ENCODE data around the gene PPP2R5B.

The PPP2R5B gene

GRCh38 chr11:64908766-64909165, 15.7 kb upstream of the PPP2R5B start:
- DNase-seq (ENCODE audit: low spot score), result no peak

GRCh38 chr11:64909653-64910343, 14.7 kb upstream of the PPP2R5B start:
- DNase-seq (ENCODE audit: low spot score), result no peak

GRCh38 chr11:64910451-64911093, 13.9 kb upstream of the PPP2R5B start:
- no peak for DNase-seq (ENCODE audit: low spot score)

GRCh38 chr11:64911142-64911541, 13.3 kb upstream of the PPP2R5B start:
- no peak for DNase-seq (ENCODE audit: low spot score)

GRCh38 chr11:64911689-64912088, 12.8 kb upstream of the PPP2R5B start:
- no peak for DNase-seq (ENCODE audit: low spot score)

GRCh38 chr11:64913171-64913727, 11.2 kb upstream of the PPP2R5B start:
- DNase-seq (ENCODE audit: low spot score), result no peak

GRCh38 chr11:64914123-64914522, 10.4 kb upstream of the PPP2R5B start:
- DNase-seq (ENCODE audit: low spot score), result no peak

GRCh38 chr11:64915376-64915887, 9.1 kb upstream of the PPP2R5B start:
- DNase-seq (ENCODE audit: low spot score), result no peak

GRCh38 chr11:64916040-64916774, 8.3 kb upstream of the PPP2R5B start:
- DNase-seq (ENCODE audit: low spot score), result peak; percentile 39

- peak; percentile 99 for DNase-seq (ENCODE audit: low spot score)
These were observed 7.5 kb upstream of the PPP2R5B start, which contains the start of gene ATG2A for GRCh38 chr11:64916775-64917662. TSS of gene ATG2A (minus strand) at chr11:64917209. CDS start at chr11:64917135, 74 bp downstream.

GRCh38 chr11:64917663-64917995, 6.9 kb upstream of the PPP2R5B start:
- DNase-seq (ENCODE audit: low spot score), result no peak

GRCh38 chr11:64918017-64918416, 6.5 kb upstream of the PPP2R5B start:
- DNase-seq (ENCODE audit: low spot score), result no peak

- no peak for DNase-seq (ENCODE audit: low spot score)
These were observed 4.9 kb upstream of the PPP2R5B start for GRCh38 chr11:64919627-64920026.

- no peak for DNase-seq (ENCODE audit: low spot score)
These were observed 4.4 kb upstream of the PPP2R5B start for GRCh38 chr11:64920124-64920523.

GRCh38 chr11:64921384-64921783, 3.1 kb upstream of the PPP2R5B start:
- no peak for DNase-seq (ENCODE audit: low spot score)

- DNase-seq (ENCODE audit: low spot score), result no peak
These were observed 1.3 kb upstream of the PPP2R5B start for GRCh38 chr11:64923151-64923661.

GRCh38 chr11:64924910-64925284, 408 bp downstream of the PPP2R5B start:
- no peak for DNase-seq (ENCODE audit: low spot score)

- no peak for DNase-seq (ENCODE audit: low spot score)
These were observed 1.3 kb downstream of the PPP2R5B start for GRCh38 chr11:64925536-64926436.

- no peak for DNase-seq (ENCODE audit: low spot score)
These were observed 2.2 kb downstream of the PPP2R5B start for GRCh38 chr11:64926689-64927088.

GRCh38 chr11:64928957-64929356, 4.5 kb downstream of the PPP2R5B start:
- no peak for DNase-seq (ENCODE audit: low spot score)
